CD4-positive, alpha-beta T cell treated with Interferon alpha-2 for 1 hour (primary cell): Measurements from ENCODE around the gene IFI44L.

ENCODE experiments used
- DNase-seq, 2 donors: peaks; one replicate each; pipeline ENCODE4 v3.0.0-alpha.2; 2020 to 2022

Gene IFI44L

GRCh38 chr1:78645723-78646122 is 25.5 kb downstream of the IFI44L start:
- DNase-seq, result peak in 1 of 2 donors; percentile 63

- DNase-seq, result no peak
Measured at GRCh38 chr1:78647238-78647637, 27.0 kb downstream of the IFI44L start.

- peak; percentile 86 to 91 for DNase-seq
Measured at GRCh38 chr1:78649628-78650027, 29.4 kb downstream of the IFI44L start, which contains the start of gene IFI44. Gene IFI44, plus strand, starts transcription at chr1:78649831. Its CDS starts 365 bp downstream, at chr1:78650196.

- peak in 1 of 2 donors; percentile 60 for DNase-seq
Measured at GRCh38 chr1:78650114-78650660, 29.9 kb downstream of the IFI44L start.

DNA sequence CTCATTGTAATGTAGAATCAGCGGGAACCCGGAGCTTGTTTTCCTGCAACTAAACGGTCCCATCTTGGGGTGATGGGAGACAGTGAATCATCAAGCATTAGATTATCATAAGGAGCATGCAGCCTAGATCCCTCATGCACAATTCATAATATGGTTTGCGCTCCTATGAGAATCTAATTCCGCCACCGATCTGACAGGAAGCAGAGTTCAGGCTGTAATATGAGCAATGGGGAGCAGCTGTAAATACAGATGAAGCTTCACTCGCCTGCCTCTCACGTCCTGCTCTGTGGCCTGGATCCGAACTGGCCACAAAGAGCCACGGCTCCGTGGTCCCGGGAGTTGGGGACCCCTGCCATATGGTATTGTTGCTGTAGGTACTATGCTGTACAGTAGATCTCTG is 31.0 kb downstream of the IFI44L start:
- peak in 1 of 2 donors; percentile 63 for DNase-seq

GRCh38 chr1:78652019-78652560 is 31.8 kb downstream of the IFI44L start:
- no peak for DNase-seq

- DNase-seq, result no peak
Measured at GRCh38 chr1:78658901-78659300, 38.7 kb downstream of the IFI44L start.

- DNase-seq, result no peak
Measured at GRCh38 chr1:78663923-78664322, 43.7 kb downstream of the IFI44L start.

- DNase-seq, result no peak
Measured at GRCh38 chr1:78664763-78665162, 44.5 kb downstream of the IFI44L start.

GRCh38 chr1:78665809-78666208 is 45.6 kb downstream of the IFI44L start:
- DNase-seq, result no peak

DNA sequence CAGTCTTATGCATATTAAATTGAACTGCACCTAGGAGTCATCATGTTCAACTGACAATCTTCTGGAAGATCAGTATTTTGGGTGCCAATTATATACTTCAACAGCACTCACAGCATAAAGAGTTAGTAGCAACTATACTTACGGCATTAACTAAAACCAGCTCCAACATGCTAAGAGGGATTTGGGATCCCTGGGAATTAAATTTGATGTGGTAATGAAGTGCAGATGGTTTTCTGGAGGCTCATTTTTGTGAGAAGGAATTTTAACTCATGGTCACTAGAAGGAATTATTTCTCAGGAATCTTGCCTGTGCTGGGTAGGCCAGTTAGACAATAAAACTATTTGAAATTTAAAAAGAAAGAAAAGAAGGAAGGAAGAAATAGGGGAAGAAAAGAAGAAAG is 47.7 kb downstream of the IFI44L start:
- DNase-seq, result no peak

- DNase-seq, result no peak
Measured at GRCh38 chr1:78668427-78668826, 48.2 kb downstream of the IFI44L start.

DNA sequence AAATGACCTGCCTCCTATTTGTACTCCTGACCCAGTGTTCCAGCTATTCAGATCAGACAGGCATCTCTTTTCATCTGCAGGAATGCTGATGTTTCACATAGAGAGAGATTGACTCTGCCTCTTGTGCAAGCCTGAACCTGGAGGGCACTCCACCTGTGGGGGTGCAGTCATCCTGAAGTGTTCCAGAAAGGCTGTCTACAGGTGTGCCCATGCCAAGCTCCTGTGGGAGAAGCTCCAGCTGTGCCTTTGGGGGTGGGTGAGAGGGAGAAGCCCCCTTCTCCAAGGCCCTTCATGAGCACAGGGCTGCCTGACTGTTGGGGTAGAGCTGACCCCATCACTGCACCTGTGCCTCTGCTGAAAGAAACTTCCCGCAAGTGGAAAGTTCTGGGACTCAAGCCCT is 52.2 kb downstream of the IFI44L start:
- no peak for DNase-seq

DNA sequence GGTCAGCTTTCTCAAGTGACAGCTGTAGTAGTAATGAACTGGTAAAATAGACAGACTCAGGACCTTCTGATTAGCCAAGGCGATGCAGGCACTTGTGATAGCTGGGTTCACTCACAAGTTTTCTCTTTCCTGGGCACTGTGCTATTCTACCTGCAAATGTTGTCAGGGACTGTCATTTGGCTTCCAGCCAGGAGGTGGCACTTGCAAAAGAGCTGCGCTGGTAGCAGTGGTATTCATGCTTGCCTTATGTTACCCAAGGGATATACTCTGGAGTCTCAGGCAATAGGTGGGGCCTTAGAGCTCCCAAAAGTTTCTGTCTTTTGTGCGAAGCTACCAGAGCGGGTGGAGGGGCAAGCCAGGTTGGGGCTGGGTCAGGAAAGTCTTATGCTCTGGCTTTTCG is 52.9 kb downstream of the IFI44L start:
- no peak for DNase-seq

DNA sequence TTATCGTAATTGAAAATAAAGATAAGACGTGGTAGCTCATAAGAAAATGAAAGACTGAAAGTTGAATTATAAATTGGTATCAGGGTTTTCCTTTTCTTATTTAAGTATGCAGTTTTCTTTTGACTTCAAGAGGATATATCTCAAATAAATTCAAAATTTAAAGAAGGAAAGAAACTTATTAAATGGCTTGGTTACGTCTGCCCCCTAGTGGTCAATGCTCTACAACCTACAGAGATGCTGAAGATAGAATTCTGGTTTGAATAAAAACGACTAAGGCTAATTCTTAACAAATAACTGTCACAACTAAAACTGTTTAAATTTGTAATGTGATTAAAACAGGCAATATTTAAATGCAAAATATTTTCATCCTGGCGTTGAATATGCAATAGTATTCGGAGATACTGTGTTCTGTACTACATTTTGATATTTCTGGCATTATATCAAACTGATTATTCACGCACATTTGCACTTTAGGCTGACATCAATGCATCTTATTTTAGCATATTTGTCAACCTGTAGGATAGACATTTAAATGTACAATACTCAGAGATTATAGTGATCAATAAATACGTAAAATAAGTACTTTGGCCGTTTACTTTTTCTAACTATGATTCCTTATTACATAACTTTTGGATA is 56.2 kb downstream of the IFI44L start:
- peak; percentile 33 to 74 for DNase-seq

- DNase-seq, result no peak
Measured at GRCh38 chr1:78676993-78677392, 56.7 kb downstream of the IFI44L start.

GRCh38 chr1:78677788-78678187 is 57.5 kb downstream of the IFI44L start:
- DNase-seq, result no peak

- DNase-seq, result no peak
Measured at GRCh38 chr1:78678324-78678723, 58.1 kb downstream of the IFI44L start.

- DNase-seq, result no peak
Measured at GRCh38 chr1:78681265-78681664, 61.0 kb downstream of the IFI44L start.

DNA sequence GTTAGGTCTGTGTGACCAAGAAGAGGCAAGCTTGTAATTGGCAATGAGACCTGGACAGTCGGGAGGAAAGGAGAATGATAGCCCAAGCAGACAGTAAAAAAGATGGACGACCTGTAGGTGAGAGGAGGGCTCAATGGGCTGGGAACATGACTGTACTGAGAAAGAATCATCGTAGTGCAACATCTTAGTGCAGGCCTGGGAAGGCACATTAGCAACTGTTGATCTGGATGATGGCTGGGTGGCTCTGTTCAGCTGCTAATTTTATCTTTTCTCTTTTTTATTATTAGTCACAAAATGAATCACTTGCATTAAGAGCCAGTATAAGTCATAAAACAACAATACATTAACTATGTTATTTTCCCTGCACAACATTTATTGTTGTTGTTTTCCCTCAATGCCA is 62.2 kb downstream of the IFI44L start:
- DNase-seq, result no peak

DNA sequence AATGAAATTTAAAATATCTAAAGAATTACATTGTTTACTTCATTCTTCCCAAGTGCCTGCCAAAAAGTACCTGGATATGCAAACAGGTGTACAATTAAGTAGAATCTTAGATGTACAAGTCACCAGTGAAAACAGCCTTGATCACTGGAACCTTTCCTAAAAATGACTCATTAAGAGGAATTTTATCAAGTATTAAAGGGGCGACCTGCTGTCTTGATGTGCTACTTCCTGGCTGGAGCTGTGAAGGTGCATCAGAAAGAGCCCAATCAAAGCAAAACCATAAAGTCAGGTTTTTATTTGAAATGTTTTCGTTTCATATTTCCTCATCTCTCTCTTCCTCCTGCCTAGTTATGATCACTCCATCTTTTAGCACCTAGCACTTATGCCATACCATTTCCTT is 62.8 kb downstream of the IFI44L start:
- DNase-seq, result no peak

- DNase-seq, result no peak
Measured at GRCh38 chr1:78687315-78687714, 67.1 kb downstream of the IFI44L start.

DNA sequence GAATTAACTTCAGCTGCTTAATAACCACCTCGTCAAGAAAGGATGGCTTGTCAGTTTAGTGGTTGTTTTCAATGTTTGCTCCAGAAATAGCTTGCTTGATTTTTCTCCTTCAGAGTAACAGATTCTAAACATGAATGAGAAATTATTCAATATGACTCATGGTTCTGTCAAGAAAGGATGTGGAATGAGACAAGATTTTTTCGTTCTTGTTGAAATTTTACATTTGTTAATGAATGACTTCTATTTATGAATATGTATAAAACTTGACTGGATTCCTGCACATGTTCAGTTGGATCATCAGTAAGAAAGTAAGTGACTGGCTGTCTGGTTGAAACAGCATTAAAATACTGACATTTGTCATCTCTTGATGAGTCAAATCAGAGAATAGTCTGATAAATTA is 67.7 kb downstream of the IFI44L start:
- no peak for DNase-seq

DNA sequence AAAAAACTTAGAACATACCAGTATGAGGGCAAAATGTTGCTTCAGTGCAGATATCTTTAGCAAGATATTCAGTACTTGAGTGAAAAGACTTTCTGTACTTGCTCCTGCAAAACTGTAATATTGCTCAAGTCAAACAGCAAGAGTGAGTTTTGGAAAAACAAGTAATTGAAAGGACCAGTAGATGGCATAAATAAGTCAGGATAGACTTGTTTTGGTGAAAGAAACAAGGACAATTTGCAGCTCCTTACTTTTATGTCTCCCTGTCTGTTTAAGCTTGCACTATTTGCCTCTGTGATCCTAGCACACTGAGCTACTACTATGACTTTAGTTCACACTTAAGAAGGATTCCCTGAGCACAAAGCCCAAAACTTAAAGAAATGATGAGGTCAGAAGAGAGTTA is 68.4 kb downstream of the IFI44L start:
- no peak for DNase-seq

GRCh38 chr1:78690516-78690915 is 70.3 kb downstream of the IFI44L start:
- DNase-seq, result no peak
